Tibial nerve (tissue), 4 donors: Measurements from ENCODE around the gene APP. TPM values are rescaled to one million over a fixed set of nuclear protein-coding genes. Genes with fewer than 3 reads are reported as not detected.

Experiments
- DNase-seq, 2 donors: peaks; one replicate each; pipeline ENCODE4 v3.0.0-alpha.2; 2019; ENCODE audit warnings: low spot score in 2 of 2
- H3K27ac ChIP-seq, 4 donors: fragments of 200-600 bp; sonication (generic) in 3 of 4; one replicate each; pipeline ENCODE4 v1.5.1; 2017 to 2019; ENCODE audit warnings: mild to moderate bottlenecking in 1 of 4
- H3K27me3 ChIP-seq, 2 donors: fragments of 200-600 bp; sonication (generic) in 1 of 2; one replicate each; pipeline versions ENCODE4 v1.5.1 to v1.6.0; 2017 to 2019
- H3K36me3 ChIP-seq, 3 donors: fragments of 200-600 bp; sonication (generic); one replicate each; pipeline ENCODE4 v1.5.1; 2018 to 2019
- H3K4me1 ChIP-seq, 4 donors: fragments of 200-600 bp; sonication (generic) in 3 of 4; one replicate each; pipeline ENCODE4 v1.5.1; 2017 to 2019
- H3K4me3 ChIP-seq, 4 donors: fragments of 200-600 bp; sonication (generic) in 3 of 4; one replicate each; pipeline ENCODE4 v1.5.1; 2017 to 2019; ENCODE audit warnings: mild to moderate bottlenecking in 1 of 4, moderate library complexity in 1 of 4
- H3K9me3 ChIP-seq, 4 donors: fragments of 200-600 bp; sonication (generic) in 3 of 4; one replicate each; pipeline ENCODE4 v1.5.1; 2017 to 2019
- CTCF ChIP-seq, 5 experiments: fragments of 200-600 bp in 3 of 5; fragments of 450-650 bp in 2 of 5; sonication (generic) in 3 of 5; IDR thresholded peaks; one replicate each; pipeline ENCODE4 v1.5.1; 2016 to 2019; ENCODE audit warnings: antibody characterized with exemption in 5 of 5, mild to moderate bottlenecking in 3 of 5, moderate library complexity in 2 of 5
- EP300 ChIP-seq, 2 donors: sonication (generic); formaldehyde crosslinking; IDR thresholded peaks; one replicate each; pipeline ENCODE4 v1.6.1; 2017; ENCODE audit warnings: antibody characterized with exemption in 2 of 2, mild to moderate bottlenecking in 1 of 2
- POLR2A ChIP-seq, 2 donors: fragments of 450-650 bp; IDR thresholded peaks; one replicate each; pipeline ENCODE4 v1.6.1; 2017; ENCODE audit warnings: antibody characterized with exemption in 2 of 2, mild to moderate bottlenecking in 2 of 2, moderate library complexity in 2 of 2
- WGBS, 2 donors: methylation state at CpG; one replicate each; pipeline ENCODE4 v1.1.5; 2018; 5-methylcytosine and 5-hydroxymethylcytosine counted together
- total RNA-seq, 4 donors: library from RNA; depleted of rRNA; stranded (reverse); fragments of >200 nt; gene quantifications; one replicate each; pipeline ENCODE4 v1.1.0, GENCODE V29; 2016

The APP gene
- total RNA-seq, 4 donors from 2014 or later = 271 to 327 (median 293) TPM

GRCh38 chr21:26185446-26185845 is 14.9 kb upstream of the APP start:
- 86 to 89% methylated on average over 2 of the region's 2 CpGs for WGBS, 2 donors
- TF ChIP-seq CTCF (IDR thresholded peaks at IDR 0.05) (no peak), EP300 (IDR thresholded peaks at IDR 0.05) (no peak), POLR2A (IDR thresholded peaks at IDR 0.05) (no peak)

GRCh38 chr21:26185021-26185420 is 14.5 kb upstream of the APP start:
- Histone ChIP-seq H3K4me1 (no peaks in the 10 kb centered on the region), H3K4me3 (no peak overlapping the region), H3K27ac (no peak overlapping the region), H3K9me3 (peaks cover 0 to 12% (median 0%) of the 10 kb centered on the region in 4 donors), H3K36me3 (no peaks in the 10 kb centered on the region), H3K27me3 (no peaks in the 10 kb centered on the region)
- no peak for DNase-seq
- WGBS, 2 donors = 68 to 79% methylated on average over 2 of the region's 2 CpGs
- TF ChIP-seq POLR2A (IDR thresholded peaks at IDR 0.05) (no peak), EP300 (IDR thresholded peaks at IDR 0.05) (no peak), CTCF (IDR thresholded peaks at IDR 0.05) (no peak)

More at GRCh38 chr21:26185446-26185845, 14.9 kb upstream of the APP start:
- Histone ChIP-seq H3K27me3 (no peaks in the 10 kb centered on the region), H3K4me3 (no peak overlapping the region), H3K9me3 (peaks cover 0 to 12% (median 0%) of the 10 kb centered on the region in 4 donors), H3K4me1 (no peaks in the 10 kb centered on the region), H3K27ac (no peak overlapping the region), H3K36me3 (no peaks in the 10 kb centered on the region)
- no peak for DNase-seq

- TF ChIP-seq EP300 (IDR thresholded peaks at IDR 0.05) (no peak), CTCF (IDR thresholded peaks at IDR 0.05) (no peak), POLR2A (IDR thresholded peaks at IDR 0.05) (no peak)
- Histone ChIP-seq H3K4me3 (no peak overlapping the region), H3K27me3 (no peaks in the 10 kb centered on the region), H3K4me1 (no peaks in the 10 kb centered on the region), H3K36me3 (no peaks in the 10 kb centered on the region), H3K27ac (no peak overlapping the region), H3K9me3 (peaks cover 0 to 7% (median 0%) of the 10 kb centered on the region in 4 donors)
- 67 to 80% methylated on average over 4 of the region's 4 CpGs for WGBS, 2 donors
- DNase-seq = no peak
Observed at GRCh38 chr21:26179501-26179900, 8.9 kb upstream of the APP start.

- Histone ChIP-seq H3K27ac (no peak overlapping the region), H3K36me3 (no peaks in the 10 kb centered on the region), H3K4me3 (no peak overlapping the region), H3K27me3 (no peaks in the 10 kb centered on the region), H3K9me3 (no peaks in the 10 kb centered on the region), H3K4me1 (no peaks in the 10 kb centered on the region)
- WGBS, 2 donors = 89 to 90% methylated on average over 5 of the region's 5 CpGs
- DNase-seq = no peak
- TF ChIP-seq EP300 (IDR thresholded peaks at IDR 0.05) = no peak
- no peak for TF ChIP-seq POLR2A (IDR thresholded peaks at IDR 0.05)
- no peak for TF ChIP-seq CTCF (IDR thresholded peaks at IDR 0.05)
Observed at GRCh38 chr21:26177746-26178426, 7.3 kb upstream of the APP start.

GRCh38 chr21:26177187-26177586 is 6.6 kb upstream of the APP start:
- Histone ChIP-seq H3K27me3 (no peaks in the 10 kb centered on the region), H3K4me3 (no peak overlapping the region), H3K4me1 (no peaks in the 10 kb centered on the region), H3K27ac (no peak overlapping the region), H3K36me3 (no peaks in the 10 kb centered on the region), H3K9me3 (no peaks in the 10 kb centered on the region)
- no peak for DNase-seq
- 61 to 67% methylated on average over 5 of the region's 5 CpGs for WGBS, 2 donors
- TF ChIP-seq EP300 (IDR thresholded peaks at IDR 0.05) = no peak
- TF ChIP-seq POLR2A (IDR thresholded peaks at IDR 0.05) = no peak
- TF ChIP-seq CTCF (IDR thresholded peaks at IDR 0.05) = no peak
